Neural cell (in vitro differentiated cells): ENCODE results near the gene HOXB9. TPM values are rescaled to one million over a fixed set of nuclear protein-coding genes. Genes with fewer than 3 reads are reported as not detected.

Experiments
- H2AFZ ChIP-seq: fragments of 200-600, 300-800 bp; sonication (generic), shearing (Covaris generic); 2 replicates; pipeline ENCODE4 v1.6.0; 2014; ENCODE audit warnings: low read depth, mild to moderate bottlenecking, antibody characterized with exemption, low read length, moderate library complexity
- H3F3A ChIP-seq: fragments of 200-600 bp; shearing (Covaris generic); 2 replicates; pipeline ENCODE4 v1.6.1; 2016; ENCODE audit warnings: mild to moderate bottlenecking, moderate library complexity, mixed read lengths, antibody characterized with exemption, low read length; ENCODE audit not compliant: insufficient read depth, poor library complexity, severe bottlenecking
- H3K27ac ChIP-seq: fragments of 200-600, 300-800 bp; sonication (generic), shearing (Covaris generic); 2 replicates; pipeline ENCODE4 v1.5.1; 2014; ENCODE audit warnings: mild to moderate bottlenecking, low read length, moderate library complexity
- H3K27me3 ChIP-seq: fragments of 300-800, 200-600 bp; sonication (generic), shearing (Covaris generic); 2 replicates; pipeline ENCODE4 v1.6.0; 2014; ENCODE audit warnings: mild to moderate bottlenecking, low read depth, low read length, moderate library complexity; ENCODE audit not compliant: insufficient read depth
- H3K36me3 ChIP-seq: fragments of 300-800, 200-600 bp; sonication (generic), shearing (Covaris generic); 2 replicates; pipeline ENCODE4 v1.5.1; 2014; ENCODE audit warnings: mild to moderate bottlenecking, antibody characterized with exemption, low read length, moderate library complexity; ENCODE audit not compliant: insufficient read depth
- H3K4me2 ChIP-seq: fragments of 300-800, 200-600 bp; sonication (generic), shearing (Covaris generic); 2 replicates; pipeline ENCODE4 v1.6.0; 2014; ENCODE audit warnings: mild to moderate bottlenecking, low read length
- H3K4me3 ChIP-seq: fragments of 300-800, 200-600 bp; sonication (generic), shearing (Covaris generic); 2 replicates; pipeline ENCODE4 v1.5.1; 2014; ENCODE audit warnings: mild to moderate bottlenecking, low read length, moderate library complexity
- H3K79me2 ChIP-seq: fragments of 200-600 bp; shearing (Covaris generic); replicated peaks from 2 replicates; pipeline ENCODE4 v1.6.0; 2014; ENCODE audit warnings: mild to moderate bottlenecking, low read length, moderate library complexity; ENCODE audit not compliant: insufficient read depth
- H3K9ac ChIP-seq: fragments of 300-800, 200-600 bp; sonication (generic), shearing (Covaris generic); 2 replicates; pipeline ENCODE4 v1.6.1; 2016; ENCODE audit warnings: mild to moderate bottlenecking, low read length, mixed read lengths
- H3K9me2 ChIP-seq: fragments of 200-600 bp; shearing (Covaris generic); 2 replicates; pipeline ENCODE4 v1.6.1; 2016; ENCODE audit warnings: mild to moderate bottlenecking, low read length, mixed read lengths; ENCODE audit not compliant: insufficient read depth
- H3K9me3 ChIP-seq: fragments of 200-600, 300-800 bp; sonication (generic), shearing (Covaris generic); 2 replicates; pipeline ENCODE4 v1.6.1; 2016; ENCODE audit warnings: mild to moderate bottlenecking, mixed run types, low read length, moderate library complexity, mixed read lengths
- H4K20me1 ChIP-seq: fragments of 200-600 bp; shearing (Covaris generic); 2 replicates; pipeline ENCODE4 v1.6.1; 2016; ENCODE audit warnings: mild to moderate bottlenecking, mixed run types; ENCODE audit not compliant: insufficient read depth
- CTCF ChIP-seq: fragments of 450-650 bp; IDR thresholded peaks from 2 replicates; pipeline ENCODE4 v1.5.1; 2014; ENCODE audit warnings: antibody characterized with exemption, mild to moderate bottlenecking, moderate library complexity; ENCODE audit not compliant: poor library complexity, severe bottlenecking
- EP300 ChIP-seq: fragments of 450-650 bp; conservative IDR thresholded peaks from 2 replicates; pipeline ENCODE4 v1.6.1; 2014; ENCODE audit warnings: antibody characterized with exemption, mild to moderate bottlenecking, moderate library complexity; ENCODE audit not compliant: poor library complexity, severe bottlenecking
- EZH2 ChIP-seq: fragments of 200-600, 300-800 bp; shearing (Covaris generic), sonication (generic); IDR thresholded peaks from 2 replicates; pipeline ENCODE4 v1.6.1; 2014; ENCODE audit warnings: antibody characterized with exemption, low read length, borderline replicate concordance, mild to moderate bottlenecking; ENCODE audit not compliant: insufficient read depth, poor library complexity, severe bottlenecking
- MXI1 ChIP-seq: fragments of 450-650 bp; conservative IDR thresholded peaks from 2 replicates; pipeline ENCODE4 v1.6.1; 2014; ENCODE audit warnings: antibody characterized with exemption, mild to moderate bottlenecking; ENCODE audit not compliant: poor library complexity, severe bottlenecking
- POLR2AphosphoS5 ChIP-seq: IDR thresholded peaks from 2 replicates; pipeline ENCODE4 v1.6.1; 2012
- RAD21 ChIP-seq: fragments of 450-650 bp; conservative IDR thresholded peaks from 2 replicates; pipeline ENCODE4 v1.6.1; 2014; ENCODE audit warnings: antibody characterized with exemption, mild to moderate bottlenecking, moderate library complexity
- REST ChIP-seq: IDR thresholded peaks from 2 replicates; pipeline ENCODE4 v1.6.1; 2012; ENCODE audit warnings: borderline replicate concordance
- SMC3 ChIP-seq: fragments of 450-650 bp; conservative IDR thresholded peaks from 2 replicates; pipeline ENCODE4 v1.6.1; 2014; ENCODE audit warnings: antibody characterized with exemption, mild to moderate bottlenecking, moderate library complexity; ENCODE audit not compliant: poor library complexity
- TAF1 ChIP-seq: IDR thresholded peaks from 2 replicates; pipeline ENCODE4 v1.6.1; 2012; ENCODE audit warnings: low read depth
- polyA plus RNA-seq: library from polyadenylated mRNA; depleted of rRNA; stranded (reverse); fragments of >200 nt; gene quantifications from 2 replicates; pipeline ENCODE4 v1.2.3, GENCODE V29; 2014

The HOXB9 gene
- polyA plus RNA-seq, 1 donor from 2014 or later: not detected

GRCh38 chr17:48643697-48644012 lies 17.5 kb upstream of the HOXB9 start:
- H3K27ac ChIP-seq: no peak overlapping the region
- no peak for TF ChIP-seq TAF1
- TF ChIP-seq CTCF: no peak
- TF ChIP-seq EZH2: no peak
- TF ChIP-seq SMC3: no peak
- no peak for TF ChIP-seq EP300
- no peak for TF ChIP-seq POLR2AphosphoS5
- no peak for TF ChIP-seq RAD21
- peaks cover 100% of the 10 kb centered on the region for H3K27me3 ChIP-seq
- no peak overlapping the region for H3K4me3 ChIP-seq
- H3K9me3 ChIP-seq: peaks cover 4% of the 10 kb centered on the region
- H3K36me3 ChIP-seq: no peaks in the 10 kb centered on the region
- no peak overlapping the region for H2AFZ ChIP-seq
- H3K79me2 ChIP-seq: no peaks in the 10 kb centered on the region
- H3K4me2 ChIP-seq: no peak overlapping the region
- H4K20me1 ChIP-seq: no peaks in the 10 kb centered on the region
- H3F3A ChIP-seq: no peaks in the 10 kb centered on the region
- no peaks in the 10 kb centered on the region for H3K9me2 ChIP-seq
- H3K9ac ChIP-seq: no peak overlapping the region

- Histone ChIP-seq H3K27ac (no peak overlapping the region), H4K20me1 (no peaks in the 10 kb centered on the region), H3K36me3 (no peaks in the 10 kb centered on the region), H3K27me3 (peaks cover 100% of the 10 kb centered on the region), H2AFZ (no peak overlapping the region), H3K4me3 (no peak overlapping the region), H3K9ac (no peak overlapping the region), H3F3A (no peaks in the 10 kb centered on the region), H3K79me2 (no peaks in the 10 kb centered on the region), H3K9me3 (peaks cover 4% of the 10 kb centered on the region), H3K4me2 (no peak overlapping the region), H3K9me2 (no peaks in the 10 kb centered on the region)
- TF ChIP-seq CTCF: no peak
- TF ChIP-seq EZH2: no peak
- TF ChIP-seq REST: no peak
- TF ChIP-seq RAD21: no peak
- no peak for TF ChIP-seq MXI1
- no peak for TF ChIP-seq POLR2AphosphoS5
- TF ChIP-seq TAF1: no peak
- no peak for TF ChIP-seq SMC3
- no peak for TF ChIP-seq EP300
Observed at GRCh38 chr17:48642843-48643696, 16.9 kb upstream of the HOXB9 start.
